NCI-H1092 (cell line): ENCODE results near the gene AFDN.
"Not testable (repeated sequence)": the region's sequence is repeated elsewhere in the genome, so short reads cannot be mapped to it uniquely, and the experiment has no call there.

Source experiments
- DNase-seq: peaks from one replicate; lab custom pipeline; 2025; lab: John Stamatoyannopoulos, UW

The AFDN gene

DNA sequence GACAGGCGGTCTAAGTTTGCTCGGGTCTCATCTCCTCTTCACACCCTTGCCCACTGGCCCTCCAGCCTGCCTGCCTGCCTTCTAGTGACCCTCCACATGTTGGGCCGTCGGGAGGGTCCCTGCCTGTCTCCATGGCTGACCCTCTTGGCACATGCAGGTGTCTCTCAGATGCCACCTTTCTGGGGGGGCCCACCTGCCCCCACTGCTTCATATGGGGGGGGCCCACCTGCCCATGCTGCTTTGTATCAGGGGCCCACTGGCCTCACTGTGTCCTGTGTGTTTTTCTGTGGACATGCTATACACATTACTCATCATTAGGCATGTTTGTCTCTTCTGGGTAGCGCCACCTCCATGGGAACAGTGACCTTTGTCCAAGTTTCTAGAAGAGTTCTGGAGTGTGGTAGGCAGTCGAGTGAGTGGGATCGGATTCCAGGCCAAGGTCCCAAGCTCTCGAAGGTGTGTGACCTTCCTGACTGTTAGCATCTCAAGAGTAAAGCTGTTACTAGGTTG lies 130.3 kb downstream of the AFDN start:
- no peak for DNase-seq

- no peak for DNase-seq
These were observed 130.9 kb downstream of the AFDN start for GRCh38 chr6:167957626-167958025.

- no peak for DNase-seq
These were observed 133.9 kb downstream of the AFDN start for GRCh38 chr6:167960579-167960978.

GRCh38 chr6:167962711-167963110 lies 136.0 kb downstream of the AFDN start:
- no peak for DNase-seq

DNA sequence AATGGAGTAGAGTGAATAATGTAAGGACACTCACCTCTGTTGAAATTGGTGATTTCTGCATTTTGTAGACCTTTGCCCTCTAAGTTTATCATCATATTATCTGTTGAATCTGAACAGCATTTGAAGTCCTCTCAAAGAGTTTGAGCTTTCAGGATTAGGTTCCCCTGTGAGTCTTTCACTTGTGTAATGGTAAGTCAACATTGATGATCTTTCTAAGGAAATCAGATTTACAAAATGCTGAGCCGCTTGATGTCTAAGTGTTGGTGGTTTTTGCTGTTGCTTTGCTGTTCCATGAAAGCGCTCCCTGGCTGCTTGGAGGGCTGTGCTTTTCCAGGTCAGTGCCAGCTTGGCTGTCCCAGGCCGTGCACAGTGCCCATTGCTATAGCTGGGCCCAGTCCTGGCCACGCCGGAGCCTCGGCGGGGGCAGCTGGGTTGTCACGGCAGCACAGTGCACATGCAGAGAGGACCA lies 136.9 kb downstream of the AFDN start:
- DNase-seq = no peak

DNA sequence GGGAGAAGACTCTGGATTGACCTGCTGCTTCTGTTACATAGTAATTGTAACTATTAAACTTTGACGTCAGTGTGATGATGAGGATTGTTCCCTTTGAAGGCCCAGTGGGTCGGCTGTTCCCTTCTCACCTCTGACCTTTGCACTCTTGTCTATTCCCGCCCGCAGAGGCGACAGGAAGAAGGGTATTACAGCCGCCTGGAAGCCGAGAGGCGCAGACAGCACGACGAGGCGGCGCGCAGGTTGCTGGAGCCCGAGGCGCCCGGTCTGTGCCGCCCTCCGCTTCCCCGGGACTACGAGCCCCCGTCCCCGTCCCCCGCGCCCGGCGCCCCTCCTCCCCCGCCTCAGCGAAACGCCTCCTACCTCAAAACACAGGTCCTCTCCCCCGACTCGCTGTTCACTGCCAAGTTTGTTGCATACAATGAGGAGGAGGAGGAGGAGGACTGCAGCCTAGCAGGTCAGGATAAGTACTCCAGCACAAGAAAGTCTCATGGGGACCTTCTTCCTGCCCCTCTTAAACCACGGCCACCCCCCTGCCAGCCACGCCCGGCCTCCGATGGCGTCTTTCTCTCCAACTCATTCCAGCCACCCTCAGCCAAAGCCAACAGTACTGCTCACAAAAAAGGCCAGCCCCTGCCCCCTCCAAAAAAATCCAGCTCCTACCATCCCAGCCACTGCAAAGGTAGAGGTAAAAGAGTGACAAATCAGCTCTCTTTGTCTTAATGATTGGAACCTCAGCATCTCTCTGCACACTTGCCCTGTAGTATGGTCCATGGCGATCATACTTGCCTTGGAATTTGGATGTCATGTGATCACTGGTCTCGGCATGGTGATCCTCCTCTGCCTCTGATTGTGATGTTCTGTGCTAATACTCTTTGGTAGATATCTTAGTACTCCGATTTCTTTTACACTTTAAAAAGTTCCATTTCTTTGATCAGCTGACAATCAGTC lies 139.2 kb downstream of the AFDN start:
- DNase-seq = no peak

GRCh38 chr6:167966540-167966905 lies 139.8 kb downstream of the AFDN start:
- no peak for DNase-seq

GRCh38 chr6:167968091-167968490 lies 141.4 kb downstream of the AFDN start:
- DNase-seq = no peak

DNA sequence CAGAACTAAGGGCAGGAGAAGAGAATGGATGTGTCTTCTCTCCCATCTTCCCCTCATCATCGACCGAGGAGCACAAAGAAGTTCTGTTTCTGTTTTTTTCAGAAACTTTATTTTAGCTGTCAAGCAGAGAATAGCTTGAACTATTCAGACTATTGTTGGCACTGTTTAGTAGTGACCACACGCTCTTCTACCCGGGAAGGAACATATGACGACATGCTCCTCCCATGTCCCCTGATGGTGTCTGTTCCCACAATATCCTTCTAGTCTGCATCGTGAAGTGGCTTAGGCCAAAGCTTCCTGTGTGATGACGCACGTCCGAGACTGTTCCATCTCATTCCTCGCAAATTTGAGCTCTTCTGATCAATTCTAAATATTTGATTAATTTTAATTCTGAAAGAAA lies 143.5 kb downstream of the AFDN start:
- DNase-seq = no peak

- DNase-seq = no peak
These were observed 145.5 kb downstream of the AFDN start for GRCh38 chr6:167972193-167972592.

- no peak for DNase-seq
These were observed 146.6 kb downstream of the AFDN start for GRCh38 chr6:167973148-167973885.

DNA sequence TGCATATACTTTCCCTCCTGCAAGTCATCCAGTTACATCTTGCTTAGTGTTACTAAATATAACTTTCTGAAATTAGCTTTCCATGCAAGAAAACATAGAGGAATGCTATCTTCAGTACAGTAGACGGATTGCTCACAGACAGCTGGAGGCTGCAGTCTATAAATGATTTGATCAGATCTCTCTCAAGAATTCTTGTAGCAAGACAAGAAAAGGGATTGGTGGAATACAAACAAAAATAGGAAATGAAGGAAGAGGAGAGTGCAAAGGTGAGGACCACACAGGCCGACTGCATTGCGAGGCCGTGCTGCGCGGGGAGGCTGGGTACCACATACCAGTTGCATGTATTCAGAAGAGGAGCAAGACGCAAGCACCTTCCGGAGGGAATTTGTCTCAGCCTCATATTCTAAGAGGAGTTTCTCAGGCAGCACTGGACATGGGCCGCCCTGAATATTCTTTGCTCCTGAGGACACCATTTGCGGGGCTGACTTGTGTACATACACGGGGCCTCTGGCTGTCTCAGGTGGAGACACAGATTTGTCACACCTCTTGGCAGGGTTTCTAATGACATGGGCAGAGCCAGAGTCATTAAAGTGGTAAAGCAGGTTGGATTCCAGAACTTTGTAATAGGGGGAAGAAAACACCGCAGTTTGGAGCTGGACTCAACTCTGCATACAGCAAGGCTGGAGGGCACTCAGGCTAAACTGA lies 148.1 kb downstream of the AFDN start:
- no peak for DNase-seq

- DNase-seq = no peak
These were observed 148.7 kb downstream of the AFDN start for GRCh38 chr6:167975458-167975857.

GRCh38 chr6:167976116-167976657 lies 149.5 kb downstream of the AFDN start:
- not testable (repeated sequence) for DNase-seq

- DNase-seq = no peak
These were observed 150.0 kb downstream of the AFDN start for GRCh38 chr6:167976708-167977107.

DNA sequence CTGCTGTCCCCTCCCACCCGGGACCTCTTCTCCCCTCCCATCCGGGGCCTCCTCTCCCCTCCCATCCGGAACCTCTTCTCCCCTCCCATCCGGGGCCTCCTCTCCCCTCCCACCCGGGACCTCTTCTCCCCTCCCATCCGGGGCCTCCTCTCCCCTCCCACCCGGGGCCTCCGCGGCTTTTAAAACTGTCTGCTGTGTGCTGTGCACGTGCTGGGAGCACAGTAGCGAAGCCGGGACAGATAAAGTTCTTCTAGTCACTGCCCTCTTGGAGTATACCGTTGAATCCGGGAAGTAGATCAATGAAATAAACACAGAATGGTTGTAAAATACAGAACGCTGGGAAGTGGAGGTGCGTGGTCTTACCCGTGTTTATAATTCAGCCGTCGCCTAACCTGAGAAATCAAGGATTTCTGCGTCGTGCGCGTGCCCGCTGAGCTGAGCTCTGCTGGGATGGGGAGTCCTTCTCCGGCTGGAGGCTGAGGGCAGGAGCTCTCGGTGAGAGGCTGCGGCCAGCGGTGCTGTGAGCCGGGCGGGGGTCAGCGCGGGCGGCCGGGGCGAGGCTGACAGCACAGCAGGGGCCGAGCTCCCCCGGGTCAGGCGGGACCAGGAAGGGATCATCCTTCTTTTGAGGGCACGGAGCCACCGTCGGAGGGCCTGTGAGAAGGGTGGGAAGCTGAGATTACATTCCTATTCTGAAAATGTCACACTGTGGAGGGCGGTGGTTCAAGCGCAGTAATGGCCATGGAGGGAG lies 151.2 kb downstream of the AFDN start:
- DNase-seq = no peak

GRCh38 chr6:167978607-167979006 lies 151.9 kb downstream of the AFDN start:
- DNase-seq = no peak

DNA sequence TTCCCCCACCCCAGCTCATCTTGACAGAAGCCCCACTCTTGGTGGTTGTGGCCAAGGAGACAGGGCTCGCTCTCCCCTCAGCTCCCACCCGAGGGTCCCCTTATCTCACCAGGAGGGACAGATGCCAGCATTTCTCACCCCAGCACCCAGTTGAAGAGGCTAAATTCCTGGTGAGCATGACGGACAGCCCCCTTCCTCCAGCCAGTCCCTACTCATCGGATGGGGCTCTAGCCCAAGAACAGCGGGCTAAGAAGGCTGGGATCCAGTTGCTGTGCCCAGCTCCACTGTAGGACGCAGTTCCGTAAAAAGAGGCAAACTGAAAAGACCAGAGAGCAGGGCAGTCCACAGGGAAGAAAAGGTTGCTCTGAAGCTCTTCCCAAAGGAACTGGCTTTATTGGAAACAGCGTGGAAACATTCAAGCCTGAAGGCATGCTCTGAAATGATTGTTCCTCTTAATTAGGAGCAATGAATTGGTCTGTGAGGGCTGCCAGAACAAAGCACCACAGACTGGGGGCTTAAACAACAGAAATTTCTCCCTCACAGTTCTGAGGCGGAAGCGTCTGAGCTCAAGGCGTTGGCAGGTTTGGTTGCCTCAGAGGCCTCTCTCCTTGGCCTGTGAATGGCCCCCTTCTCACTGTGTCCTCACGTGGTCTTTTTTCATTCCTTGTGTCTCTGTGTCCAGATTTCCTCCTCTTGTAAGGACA lies 152.9 kb downstream of the AFDN start:
- DNase-seq = no peak

DNA sequence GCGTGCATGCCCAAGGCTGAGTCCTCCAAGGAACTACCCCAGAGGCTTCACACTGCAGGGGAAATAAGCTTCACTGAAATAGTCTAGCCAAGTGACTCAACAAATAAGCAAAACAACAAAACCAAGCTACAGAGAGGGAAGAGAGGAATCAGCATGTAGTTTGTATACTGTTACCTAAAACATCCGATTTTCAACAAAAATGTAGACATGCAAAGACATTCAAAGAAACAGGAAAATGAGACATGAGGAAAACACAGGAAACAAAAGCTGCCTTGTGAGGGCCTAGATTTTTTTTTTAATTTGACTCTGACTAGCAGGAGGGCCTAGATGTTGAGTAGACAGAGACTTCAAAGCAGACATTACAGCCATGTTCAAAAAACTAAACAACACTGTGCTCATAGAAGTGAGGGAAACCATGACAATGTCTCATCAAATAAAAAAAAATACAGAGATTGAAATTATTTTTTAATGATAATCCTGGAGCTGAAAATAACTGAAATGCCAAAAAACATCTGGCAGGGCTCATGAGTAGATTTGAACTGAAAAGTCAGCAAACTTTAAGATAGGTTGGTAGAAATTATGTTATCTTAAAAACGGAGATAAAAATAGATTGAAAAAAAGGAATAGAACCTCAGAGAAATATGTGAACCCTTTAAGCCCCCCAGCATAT lies 154.3 kb downstream of the AFDN start:
- DNase-seq = no peak

- no peak for DNase-seq
These were observed 155.3 kb downstream of the AFDN start for GRCh38 chr6:167981916-167982462.
